ENCODE data around the gene GNG12.

GRCh38 chr1:67761091-67761490 is 72.2 kb downstream of the GNG12 start:
- TF ChIP-seq POLR2A (IDR thresholded peaks at IDR 0.05; ENCODE audit: low read length) (no peak), GATA1 (IDR thresholded peaks at IDR 0.05; ENCODE audit: low read depth, low read length) (no peak)

Measured in erythroblast (primary cell).